Measurements from ENCODE around the gene ZNF654.
"Not testable (repeated sequence)": the region's sequence is repeated elsewhere in the genome, so short reads cannot be mapped to it uniquely, and the experiment has no call there.

Gene ZNF654

GRCh38 chr3:88137836-88138235 lies 78.8 kb downstream of the ZNF654 start:
- no peak for DNase-seq (ENCODE audit: low read depth in 2 of 2)

GRCh38 chr3:88141458-88142083 lies 82.5 kb downstream of the ZNF654 start:
- no peak for DNase-seq (ENCODE audit: low read depth in 2 of 2)

GRCh38 chr3:88142094-88142624 lies 83.1 kb downstream of the ZNF654 start:
- no peak for DNase-seq (ENCODE audit: low read depth in 2 of 2)

- DNase-seq (ENCODE audit: low read depth in 2 of 2): no peak
Measured at GRCh38 chr3:88147261-88147660, 88.2 kb downstream of the ZNF654 start.

GRCh38 chr3:88148651-88149050 lies 89.6 kb downstream of the ZNF654 start:
- DNase-seq (ENCODE audit: low read depth in 2 of 2): no peak

GRCh38 chr3:88149101-88149508 lies 90.0 kb downstream of the ZNF654 start:
- DNase-seq (ENCODE audit: low read depth in 2 of 2): no peak

GRCh38 chr3:88149509-88150362 lies 90.7 kb downstream of the ZNF654 start, which contains the start of gene C3orf38:
Gene C3orf38, plus strand, starts transcription at chr3:88149959. Its CDS starts 94 bp downstream, at chr3:88150053.
- DNase-seq (ENCODE audit: low read depth in 2 of 2): peak; percentile 47 to 58

GRCh38 chr3:88150371-88150770 lies 91.3 kb downstream of the ZNF654 start:
- peak in 1 of 2 donors; percentile 7 for DNase-seq (ENCODE audit: low read depth in 2 of 2)

- no peak for DNase-seq (ENCODE audit: low read depth in 2 of 2)
Measured at GRCh38 chr3:88150806-88151205, 91.8 kb downstream of the ZNF654 start.

- no peak for DNase-seq (ENCODE audit: low read depth in 2 of 2)
Measured at GRCh38 chr3:88151358-88151757, 92.3 kb downstream of the ZNF654 start.

- DNase-seq (ENCODE audit: low read depth in 2 of 2): no peak
Measured at GRCh38 chr3:88152841-88153240, 93.8 kb downstream of the ZNF654 start.

- no peak for DNase-seq (ENCODE audit: low read depth in 2 of 2)
Measured at GRCh38 chr3:88166419-88166971, 107.4 kb downstream of the ZNF654 start.

- no peak for DNase-seq (ENCODE audit: low read depth in 2 of 2)
Measured at GRCh38 chr3:88167173-88167572, 108.1 kb downstream of the ZNF654 start.

- DNase-seq (ENCODE audit: low read depth in 2 of 2): no peak
Measured at GRCh38 chr3:88167704-88168103, 108.6 kb downstream of the ZNF654 start.

GRCh38 chr3:88168171-88168570 lies 109.1 kb downstream of the ZNF654 start:
- no peak for DNase-seq (ENCODE audit: low read depth in 2 of 2)

GRCh38 chr3:88180398-88180999 lies 121.4 kb downstream of the ZNF654 start:
- peak in 1 of 2 donors; percentile 8 for DNase-seq (ENCODE audit: low read depth in 2 of 2)

- DNase-seq (ENCODE audit: low read depth in 2 of 2): not testable (repeated sequence)
Measured at GRCh38 chr3:88182165-88182918, 123.3 kb downstream of the ZNF654 start.

- no peak for DNase-seq (ENCODE audit: low read depth in 2 of 2)
Measured at GRCh38 chr3:88188436-88188835, 129.4 kb downstream of the ZNF654 start.

- DNase-seq (ENCODE audit: low read depth in 2 of 2): no peak
Measured at GRCh38 chr3:88189361-88189810, 130.3 kb downstream of the ZNF654 start.

GRCh38 chr3:88191872-88192409 lies 132.9 kb downstream of the ZNF654 start:
- DNase-seq (ENCODE audit: low read depth in 2 of 2): no peak

GRCh38 chr3:88192631-88193030 lies 133.6 kb downstream of the ZNF654 start:
- DNase-seq (ENCODE audit: low read depth in 2 of 2): no peak

All from activated CD8-positive, alpha-beta memory T cell treated with anti-CD3 and anti-CD28 coated beads for 4 hours (primary cell).